Ascending aorta (tissue), 2 donors: ENCODE measurements around the gene SH2B2. TPM values are rescaled to one million over a fixed set of nuclear protein-coding genes. Genes with fewer than 3 reads are reported as not detected.

Experiments used
- DNase-seq, 2 donors: peaks; one replicate each; pipeline ENCODE4 v3.0.0-alpha.2; 2019; ENCODE audit warnings: low spot score in 2 of 2
- H3K27ac ChIP-seq, 2 donors: fragments of 200-600 bp; sonication (generic); one replicate each; pipeline ENCODE4 v1.5.1; 2016 to 2017; ENCODE audit warnings: mild to moderate bottlenecking in 1 of 2
- H3K27me3 ChIP-seq: fragments of 200-600 bp; sonication (generic); one replicate; pipeline ENCODE4 v1.5.1; 2017
- H3K36me3 ChIP-seq, 2 donors: fragments of 200-600 bp; sonication (generic); one replicate each; pipeline ENCODE4 v1.5.1; 2016
- H3K4me1 ChIP-seq, 2 donors: fragments of 200-600 bp; sonication (generic); one replicate each; pipeline ENCODE4 v1.5.1; 2016 to 2017; ENCODE audit warnings: mild to moderate bottlenecking in 1 of 2
- H3K4me3 ChIP-seq, 2 donors: fragments of 200-600 bp; sonication (generic); one replicate each; pipeline ENCODE4 v1.5.1; 2016 to 2017; ENCODE audit warnings: mild to moderate bottlenecking in 1 of 2
- H3K9me3 ChIP-seq, 2 donors: fragments of 200-600 bp; sonication (generic); one replicate each; pipeline ENCODE4 v1.5.1; 2016
- intact Hi-C: fragments of 100-400 bp; cut with DNase I; formaldehyde crosslinking; loops from one replicate; pipeline ENCODE4 v1.15.1; 2023
- total RNA-seq: library from RNA; depleted of rRNA; stranded (reverse); fragments of >200 nt; gene quantifications from one replicate; pipeline ENCODE4 v1.1.0, GENCODE V29; 2016
- TF ChIP-seq, protein P1 (sequence below), 3 experiments: fragments of 200-600 bp in 2 of 3; fragments of 450-650 bp in 1 of 3; sonication (generic) in 2 of 3; IDR thresholded peaks; one replicate each; pipeline ENCODE4 v1.5.1; 2016 to 2019; ENCODE audit warnings: antibody characterized with exemption in 3 of 3, mild to moderate bottlenecking in 1 of 3, moderate library complexity in 1 of 3

SH2B2 gene
- total RNA-seq, 1 donor from 2014 or later, result 4.2 TPM

DNA sequence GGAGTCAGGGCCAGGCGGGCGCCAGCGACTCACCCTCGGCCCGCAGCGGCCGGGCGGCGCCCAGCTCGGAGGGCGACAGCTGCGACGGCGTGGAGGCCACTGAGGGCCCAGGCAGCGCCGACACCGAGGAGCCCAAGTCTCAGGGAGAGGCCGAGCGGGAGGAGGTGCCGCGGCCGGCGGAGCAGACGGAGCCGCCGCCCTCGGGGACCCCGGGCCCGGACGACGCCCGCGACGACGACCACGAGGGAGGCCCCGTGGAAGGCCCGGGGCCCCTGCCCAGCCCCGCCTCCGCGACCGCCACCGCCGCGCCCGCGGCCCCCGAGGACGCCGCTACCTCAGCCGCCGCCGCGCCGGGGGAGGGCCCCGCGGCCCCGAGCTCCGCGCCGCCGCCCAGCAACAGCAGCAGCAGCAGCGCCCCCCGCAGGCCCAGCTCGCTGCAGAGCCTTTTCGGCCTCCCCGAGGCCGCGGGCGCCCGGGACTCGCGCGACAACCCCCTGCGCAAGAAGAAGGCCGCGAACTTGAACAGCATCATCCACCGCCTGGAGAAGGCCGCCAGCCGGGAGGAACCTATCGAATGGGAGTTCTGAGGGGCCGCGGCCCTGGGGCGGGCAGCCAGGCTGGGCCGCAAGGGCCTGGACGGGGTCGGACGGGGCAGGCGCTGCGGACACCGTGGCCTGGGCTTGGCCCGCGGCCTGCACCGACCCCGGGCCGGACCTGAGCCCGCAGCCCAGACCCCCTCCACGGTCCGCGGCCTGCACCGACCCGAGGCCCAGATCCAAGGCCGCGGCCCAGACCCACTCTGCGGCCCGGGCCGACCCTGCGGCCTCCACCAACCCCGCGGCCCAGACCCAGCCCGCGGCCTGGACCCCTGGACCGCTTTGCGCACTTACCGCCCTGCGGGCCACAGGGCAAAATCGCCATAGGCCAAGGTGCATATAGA is 37.9 kb upstream of the SH2B2 start:
- H3K27ac ChIP-seq, result no peak overlapping the region
- H3K36me3 ChIP-seq, result peaks cover 20 to 31% of the 10 kb centered on the region in 2 donors
- TF ChIP-seq, protein P1, sequence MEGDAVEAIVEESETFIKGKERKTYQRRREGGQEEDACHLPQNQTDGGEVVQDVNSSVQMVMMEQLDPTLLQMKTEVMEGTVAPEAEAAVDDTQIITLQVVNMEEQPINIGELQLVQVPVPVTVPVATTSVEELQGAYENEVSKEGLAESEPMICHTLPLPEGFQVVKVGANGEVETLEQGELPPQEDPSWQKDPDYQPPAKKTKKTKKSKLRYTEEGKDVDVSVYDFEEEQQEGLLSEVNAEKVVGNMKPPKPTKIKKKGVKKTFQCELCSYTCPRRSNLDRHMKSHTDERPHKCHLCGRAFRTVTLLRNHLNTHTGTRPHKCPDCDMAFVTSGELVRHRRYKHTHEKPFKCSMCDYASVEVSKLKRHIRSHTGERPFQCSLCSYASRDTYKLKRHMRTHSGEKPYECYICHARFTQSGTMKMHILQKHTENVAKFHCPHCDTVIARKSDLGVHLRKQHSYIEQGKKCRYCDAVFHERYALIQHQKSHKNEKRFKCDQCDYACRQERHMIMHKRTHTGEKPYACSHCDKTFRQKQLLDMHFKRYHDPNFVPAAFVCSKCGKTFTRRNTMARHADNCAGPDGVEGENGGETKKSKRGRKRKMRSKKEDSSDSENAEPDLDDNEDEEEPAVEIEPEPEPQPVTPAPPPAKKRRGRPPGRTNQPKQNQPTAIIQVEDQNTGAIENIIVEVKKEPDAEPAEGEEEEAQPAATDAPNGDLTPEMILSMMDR (IDR thresholded peaks at IDR 0.05), result no peak

DNA sequence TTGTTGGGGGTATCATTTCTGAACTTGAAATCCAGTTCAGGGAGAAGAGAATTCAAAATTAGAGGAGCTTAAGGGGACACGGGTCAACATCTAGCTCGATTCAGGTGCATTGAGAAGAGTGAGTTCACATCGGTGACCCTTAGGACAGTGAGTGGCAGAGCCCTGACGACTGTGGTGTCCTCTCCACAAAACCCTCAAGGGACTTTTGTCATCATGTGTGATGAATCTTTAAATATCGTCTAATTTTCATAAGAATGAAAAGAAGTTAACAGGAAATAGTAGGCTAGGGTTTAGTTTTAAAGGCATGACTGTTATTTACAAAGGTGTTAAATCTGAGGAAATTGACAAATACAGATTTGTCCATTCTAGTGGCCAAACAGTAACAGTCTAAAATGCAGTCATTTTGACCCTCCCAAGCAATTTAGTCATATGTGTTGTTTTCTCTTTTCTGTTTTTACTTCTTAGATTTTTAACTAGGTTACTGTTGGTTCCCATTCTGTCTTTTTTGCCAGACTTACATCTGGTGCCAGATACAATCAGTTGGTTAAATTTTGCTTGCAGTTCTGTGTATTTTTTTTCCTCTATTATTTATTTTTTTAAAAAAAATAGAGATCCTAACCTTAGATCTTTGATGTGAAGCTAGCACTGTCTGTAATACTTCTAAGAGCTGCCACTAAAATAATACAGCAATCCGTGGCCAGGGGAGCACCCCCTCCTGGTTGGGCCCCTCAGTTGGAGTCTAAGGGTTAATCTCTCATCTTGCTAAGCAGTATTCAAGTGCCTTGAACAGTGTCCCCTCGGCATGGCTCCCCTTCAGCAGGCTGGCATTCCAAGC is 34.9 kb upstream of the SH2B2 start:
- Histone ChIP-seq H3K4me3 (no peak overlapping the region), H3K9me3 (no peaks in the 10 kb centered on the region), H3K36me3 (peaks cover 11 to 17% of the 10 kb centered on the region in 2 donors), H3K27me3 (no peaks in the 10 kb centered on the region), H3K27ac (no peak overlapping the region), H3K4me1 (no peaks in the 10 kb centered on the region)
- DNase-seq, result no peak
- intact Hi-C loops, result no loop called here
- TF ChIP-seq, protein P1 (IDR thresholded peaks at IDR 0.05), result no peak

More for the DNA sequence above, 37.9 kb upstream of the SH2B2 start:
- Histone ChIP-seq H3K4me3 (no peak overlapping the region), H3K9me3 (no peaks in the 10 kb centered on the region), H3K4me1 (no peaks in the 10 kb centered on the region), H3K27me3 (no peaks in the 10 kb centered on the region)
- intact Hi-C loops, result no loop called here
- no peak for DNase-seq

DNA sequence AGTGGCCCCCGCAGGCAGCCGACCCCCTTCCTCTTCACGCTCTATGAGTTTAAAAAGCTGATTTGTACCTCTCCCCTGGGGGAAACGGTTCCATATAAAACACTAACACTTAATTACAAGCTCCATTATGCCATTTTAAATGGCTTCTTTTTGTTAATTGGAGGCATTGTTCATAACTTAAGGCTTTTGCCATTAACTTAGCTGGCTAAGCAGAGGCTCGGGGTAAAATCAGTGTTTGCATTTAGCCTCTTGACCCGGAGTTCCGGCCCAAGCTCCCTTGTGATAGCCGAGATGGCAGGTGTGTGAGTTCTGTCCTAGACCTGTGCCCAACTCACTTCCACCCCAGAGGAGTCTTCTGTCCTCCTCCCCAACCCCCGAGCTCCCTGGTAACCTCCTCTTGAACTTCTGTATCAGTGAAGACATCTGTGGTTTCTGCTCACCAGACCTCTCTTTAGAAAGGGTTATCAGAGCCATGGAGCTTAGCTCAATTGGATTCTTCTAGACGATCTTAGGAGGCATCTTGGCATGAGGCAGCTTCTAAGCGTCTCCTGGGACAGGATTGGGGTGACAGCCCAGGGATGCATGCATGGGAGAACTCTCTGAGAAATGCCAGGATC is 34.2 kb upstream of the SH2B2 start:
- Histone ChIP-seq H3K27ac (no peak overlapping the region), H3K27me3 (no peaks in the 10 kb centered on the region), H3K9me3 (no peaks in the 10 kb centered on the region), H3K36me3 (peaks cover 9 to 16% of the 10 kb centered on the region in 2 donors), H3K4me1 (no peaks in the 10 kb centered on the region), H3K4me3 (no peak overlapping the region)
- TF ChIP-seq, protein P1 (IDR thresholded peaks at IDR 0.05), result no peak
- intact Hi-C loops, result no loop called here
- no peak for DNase-seq

DNA sequence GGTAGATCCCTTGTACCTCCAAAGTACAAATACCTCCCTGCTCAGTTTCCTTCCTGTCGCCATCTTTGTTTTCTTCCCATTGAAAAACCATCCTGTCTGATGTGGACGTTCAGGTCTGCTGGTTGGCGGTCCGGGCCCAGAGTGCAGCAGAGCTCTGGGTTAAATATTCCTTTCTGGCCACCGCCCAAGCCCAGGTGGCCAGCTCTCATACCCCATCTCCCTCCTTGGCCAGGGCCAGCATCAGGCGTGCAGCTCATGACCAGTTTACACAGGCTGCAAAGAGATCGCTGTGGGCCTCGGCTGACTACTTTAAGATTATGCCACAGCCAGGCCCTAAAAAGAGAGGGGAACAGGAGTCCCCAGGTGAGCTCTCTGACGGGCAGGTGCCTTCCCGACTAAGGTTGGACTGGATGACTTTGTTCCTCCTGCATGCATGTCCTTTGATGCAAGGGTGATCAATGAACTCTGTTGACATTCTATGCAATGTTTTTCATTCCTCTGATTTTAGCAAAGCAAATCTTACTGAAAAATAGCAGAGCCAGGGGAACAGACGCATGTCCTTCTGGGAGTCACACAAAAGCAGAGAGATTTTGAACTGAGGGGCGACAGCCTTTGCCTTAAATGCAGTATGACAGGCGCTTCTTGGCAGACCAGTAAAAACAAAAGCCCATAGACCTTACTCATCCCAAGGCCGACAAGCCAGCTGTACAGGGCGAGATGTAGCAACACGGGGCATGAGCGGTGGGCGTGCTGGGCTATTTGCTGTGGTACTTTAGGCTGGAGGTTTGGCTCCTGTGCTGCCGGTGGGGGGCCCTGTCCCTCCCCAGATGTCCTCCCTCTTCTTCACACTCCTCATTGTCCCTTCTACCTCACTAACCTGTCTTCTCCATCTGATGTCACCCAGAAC is 33.3 kb upstream of the SH2B2 start:
- TF ChIP-seq, protein P1 (IDR thresholded peaks at IDR 0.05), result no peak
- Histone ChIP-seq H3K9me3 (no peaks in the 10 kb centered on the region), H3K27me3 (no peaks in the 10 kb centered on the region), H3K4me1 (no peaks in the 10 kb centered on the region), H3K4me3 (no peak overlapping the region), H3K27ac (no peak overlapping the region), H3K36me3 (peaks cover 7 to 16% of the 10 kb centered on the region in 2 donors)
- intact Hi-C loops, result no loop called here
- no peak for DNase-seq

DNA sequence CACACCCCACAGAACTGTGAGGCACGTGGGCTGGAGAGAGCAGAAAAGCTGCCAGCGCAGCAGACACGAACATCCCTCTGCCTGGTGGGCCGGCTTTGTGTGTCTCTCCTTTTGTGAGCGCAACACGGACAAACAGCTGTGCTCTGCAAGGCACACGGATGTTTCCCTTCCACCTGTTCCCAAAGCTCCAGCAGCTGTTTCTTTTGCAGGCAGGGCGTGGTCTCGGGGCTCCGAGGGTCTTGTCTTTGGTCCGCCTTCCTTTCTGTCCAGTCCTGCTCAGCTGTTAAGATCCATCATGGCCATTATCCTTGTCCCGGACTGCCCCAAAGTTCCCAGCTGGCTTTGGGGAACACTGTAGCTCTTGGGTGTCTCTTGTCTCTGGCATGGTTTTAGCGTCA is 32.7 kb upstream of the SH2B2 start:
- TF ChIP-seq, protein P1 (IDR thresholded peaks at IDR 0.05), result no peak
- H3K36me3 ChIP-seq, result peaks cover 6 to 13% of the 10 kb centered on the region in 2 donors
- H3K4me1 ChIP-seq, result no peaks in the 10 kb centered on the region
- no peak overlapping the region for H3K27ac ChIP-seq
- intact Hi-C loops, result no loop called here
- no peak overlapping the region for H3K4me3 ChIP-seq
- H3K9me3 ChIP-seq, result no peaks in the 10 kb centered on the region
- DNase-seq, result no peak
- no peaks in the 10 kb centered on the region for H3K27me3 ChIP-seq
